Measurements from ENCODE around the gene ITPR3. TPM values are rescaled to one million over a fixed set of nuclear protein-coding genes. Genes with fewer than 3 reads are reported as not detected.
A peak's percentile ranks its signal among the peaks of the same experiment; 100 is the strongest.

The ITPR3 gene
- total and polyA plus RNA-seq, 2 of the 13 experiments (the other 11 are each of a cell fraction or from before 2014, with no cell fraction given) = 3.8 to 21.4 TPM

DNA sequence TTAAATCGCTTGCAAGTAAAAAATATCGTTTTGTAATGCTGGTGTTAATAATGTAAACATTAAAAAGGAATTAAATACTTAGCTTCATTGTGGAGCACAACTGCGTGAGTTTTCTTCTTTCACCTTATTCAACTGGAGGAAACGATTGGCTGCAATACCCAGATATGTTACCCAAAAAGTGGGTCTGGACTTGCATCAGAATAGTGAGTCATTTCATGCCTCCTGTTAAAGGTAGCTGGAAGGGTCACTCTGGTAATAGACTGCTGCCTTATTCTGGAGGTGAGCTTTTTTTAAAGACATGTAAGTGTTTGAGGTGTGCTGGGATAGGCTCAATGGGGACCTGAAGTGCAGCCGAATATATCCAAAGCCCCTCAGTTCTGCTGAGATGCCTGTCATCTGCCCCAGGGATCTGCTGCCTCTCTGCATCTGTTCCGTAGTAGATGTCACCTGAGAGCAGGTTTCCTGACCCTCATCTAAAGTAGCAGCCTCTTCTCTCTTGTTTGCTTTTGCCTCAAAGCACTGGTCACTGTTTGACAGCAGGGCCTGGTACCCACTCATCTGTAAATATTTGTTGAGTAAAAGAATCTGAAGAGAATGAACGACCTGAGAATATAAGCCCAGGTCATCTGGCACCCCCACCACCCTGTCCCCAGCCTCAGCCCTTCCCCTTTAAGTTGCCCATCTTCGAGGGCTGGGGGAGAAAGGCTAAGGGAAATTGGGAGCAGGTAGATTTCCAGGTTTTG is 95.9 kb downstream of the ITPR3 start (continued):
- TF ChIP-seq, protein P1, sequence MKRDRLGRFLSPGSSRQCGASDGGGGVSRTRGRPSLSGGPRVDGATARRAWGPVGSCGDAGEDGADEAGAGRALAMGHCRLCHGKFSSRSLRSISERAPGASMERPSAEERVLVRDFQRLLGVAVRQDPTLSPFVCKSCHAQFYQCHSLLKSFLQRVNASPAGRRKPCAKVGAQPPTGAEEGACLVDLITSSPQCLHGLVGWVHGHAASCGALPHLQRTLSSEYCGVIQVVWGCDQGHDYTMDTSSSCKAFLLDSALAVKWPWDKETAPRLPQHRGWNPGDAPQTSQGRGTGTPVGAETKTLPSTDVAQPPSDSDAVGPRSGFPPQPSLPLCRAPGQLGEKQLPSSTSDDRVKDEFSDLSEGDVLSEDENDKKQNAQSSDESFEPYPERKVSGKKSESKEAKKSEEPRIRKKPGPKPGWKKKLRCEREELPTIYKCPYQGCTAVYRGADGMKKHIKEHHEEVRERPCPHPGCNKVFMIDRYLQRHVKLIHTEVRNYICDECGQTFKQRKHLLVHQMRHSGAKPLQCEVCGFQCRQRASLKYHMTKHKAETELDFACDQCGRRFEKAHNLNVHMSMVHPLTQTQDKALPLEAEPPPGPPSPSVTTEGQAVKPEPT (CRISPR knock-in tag; IDR thresholded peaks at IDR 0.05; ENCODE audit: low read depth) = no peak
- TF ChIP-seq SMC3 (IDR thresholded peaks at IDR 0.05; ENCODE audit: low read length) (no peak; the same call in 1 of the 2 replicates), PHF21A (CRISPR knock-in tag; IDR thresholded peaks at IDR 0.05) (0 out of 2 replicates have a peak, but pooled peaks have one; percentile 44), PITX1 (CRISPR knock-in tag; IDR thresholded peaks at IDR 0.05) (peak; percentile 20; the same call in 1 of the 2 replicates), ARNT (IDR thresholded peaks at IDR 0.05) (no peak), ZFP82 (CRISPR knock-in tag; IDR thresholded peaks at IDR 0.05; ENCODE audit: borderline replicate concordance) (no peak), NRL (CRISPR knock-in tag; IDR thresholded peaks at IDR 0.05; ENCODE audit: borderline replicate concordance) (no peak), RXRB (CRISPR knock-in tag; IDR thresholded peaks at IDR 0.05; ENCODE audit: borderline replicate concordance) (0 out of 2 replicates have a peak, but pooled peaks have one; percentile 32), ZNF501 (CRISPR knock-in tag; IDR thresholded peaks at IDR 0.05) (no peak), RAD21 (CRISPR knock-in tag; IDR thresholded peaks at IDR 0.05) (no peak), SAP130 (CRISPR knock-in tag; IDR thresholded peaks at IDR 0.05; ENCODE audit: low read depth) (peak; percentile 52), SP5 (CRISPR knock-in tag; IDR thresholded peaks at IDR 0.05; ENCODE audit: borderline replicate concordance, low read depth) (no peak), MIER2 (CRISPR knock-in tag; IDR thresholded peaks at IDR 0.05) (no peak), RFX5 (IDR thresholded peaks at IDR 0.05; ENCODE audit: low read depth, low read length) (no peak), SIX4 (CRISPR knock-in tag; IDR thresholded peaks at IDR 0.05) (no peak), ZNF10 (CRISPR knock-in tag; IDR thresholded peaks at IDR 0.05; ENCODE audit: borderline replicate concordance, low read depth) (no peak), ZNF549 (CRISPR knock-in tag; IDR thresholded peaks at IDR 0.05) (no peak), ZNF121 (CRISPR knock-in tag; IDR thresholded peaks at IDR 0.05) (0 out of 2 replicates have a peak, but pooled peaks have one; percentile 13), MEF2D (CRISPR knock-in tag; IDR thresholded peaks at IDR 0.05) (no peak)
- TF ChIP-seq, protein P2, sequence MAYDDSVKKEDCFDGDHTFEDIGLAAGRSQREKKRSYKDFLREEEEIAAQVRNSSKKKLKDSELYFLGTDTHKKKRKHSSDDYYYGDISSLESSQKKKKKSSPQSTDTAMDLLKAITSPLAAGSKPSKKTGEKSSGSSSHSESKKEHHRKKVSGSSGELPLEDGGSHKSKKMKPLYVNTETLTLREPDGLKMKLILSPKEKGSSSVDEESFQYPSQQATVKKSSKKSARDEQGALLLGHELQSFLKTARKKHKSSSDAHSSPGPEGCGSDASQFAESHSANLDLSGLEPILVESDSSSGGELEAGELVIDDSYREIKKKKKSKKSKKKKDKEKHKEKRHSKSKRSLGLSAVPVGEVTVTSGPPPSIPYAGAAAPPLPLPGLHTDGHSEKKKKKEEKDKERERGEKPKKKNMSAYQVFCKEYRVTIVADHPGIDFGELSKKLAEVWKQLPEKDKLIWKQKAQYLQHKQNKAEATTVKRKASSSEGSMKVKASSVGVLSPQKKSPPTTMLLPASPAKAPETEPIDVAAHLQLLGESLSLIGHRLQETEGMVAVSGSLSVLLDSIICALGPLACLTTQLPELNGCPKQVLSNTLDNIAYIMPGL (CRISPR knock-in tag; IDR thresholded peaks at IDR 0.05; ENCODE audit: borderline replicate concordance in 1 of 2, low read depth in 1 of 2) = no peak
- TF ChIP-seq, protein P3, sequence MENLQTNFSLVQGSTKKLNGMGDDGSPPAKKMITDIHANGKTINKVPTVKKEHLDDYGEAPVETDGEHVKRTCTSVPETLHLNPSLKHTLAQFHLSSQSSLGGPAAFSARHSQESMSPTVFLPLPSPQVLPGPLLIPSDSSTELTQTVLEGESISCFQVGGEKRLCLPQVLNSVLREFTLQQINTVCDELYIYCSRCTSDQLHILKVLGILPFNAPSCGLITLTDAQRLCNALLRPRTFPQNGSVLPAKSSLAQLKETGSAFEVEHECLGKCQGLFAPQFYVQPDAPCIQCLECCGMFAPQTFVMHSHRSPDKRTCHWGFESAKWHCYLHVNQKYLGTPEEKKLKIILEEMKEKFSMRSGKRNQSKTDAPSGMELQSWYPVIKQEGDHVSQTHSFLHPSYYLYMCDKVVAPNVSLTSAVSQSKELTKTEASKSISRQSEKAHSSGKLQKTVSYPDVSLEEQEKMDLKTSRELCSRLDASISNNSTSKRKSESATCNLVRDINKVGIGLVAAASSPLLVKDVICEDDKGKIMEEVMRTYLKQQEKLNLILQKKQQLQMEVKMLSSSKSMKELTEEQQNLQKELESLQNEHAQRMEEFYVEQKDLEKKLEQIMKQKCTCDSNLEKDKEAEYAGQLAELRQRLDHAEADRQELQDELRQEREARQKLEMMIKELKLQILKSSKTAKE (CRISPR knock-in tag; IDR thresholded peaks at IDR 0.05; ENCODE audit: borderline replicate concordance) = no peak
- TF ChIP-seq, protein P4, sequence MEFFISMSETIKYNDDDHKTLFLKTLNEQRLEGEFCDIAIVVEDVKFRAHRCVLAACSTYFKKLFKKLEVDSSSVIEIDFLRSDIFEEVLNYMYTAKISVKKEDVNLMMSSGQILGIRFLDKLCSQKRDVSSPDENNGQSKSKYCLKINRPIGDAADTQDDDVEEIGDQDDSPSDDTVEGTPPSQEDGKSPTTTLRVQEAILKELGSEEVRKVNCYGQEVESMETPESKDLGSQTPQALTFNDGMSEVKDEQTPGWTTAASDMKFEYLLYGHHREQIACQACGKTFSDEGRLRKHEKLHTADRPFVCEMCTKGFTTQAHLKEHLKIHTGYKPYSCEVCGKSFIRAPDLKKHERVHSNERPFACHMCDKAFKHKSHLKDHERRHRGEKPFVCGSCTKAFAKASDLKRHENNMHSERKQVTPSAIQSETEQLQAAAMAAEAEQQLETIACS (CRISPR knock-in tag; IDR thresholded peaks at IDR 0.05) = no peak

Measured in HepG2 (cell line).